ENCODE measurements around the gene RIMS3. TPM values are rescaled to one million over a fixed set of nuclear protein-coding genes. Genes with fewer than 3 reads are reported as not detected.
"Not testable (repeated sequence)": the region's sequence is repeated elsewhere in the genome, so short reads cannot be mapped to it uniquely, and the experiment has no call there.

The RIMS3 gene
- total and polyA plus RNA-seq, 8 donors: 1.3 to 5.0 (median 1.8) TPM

DNA sequence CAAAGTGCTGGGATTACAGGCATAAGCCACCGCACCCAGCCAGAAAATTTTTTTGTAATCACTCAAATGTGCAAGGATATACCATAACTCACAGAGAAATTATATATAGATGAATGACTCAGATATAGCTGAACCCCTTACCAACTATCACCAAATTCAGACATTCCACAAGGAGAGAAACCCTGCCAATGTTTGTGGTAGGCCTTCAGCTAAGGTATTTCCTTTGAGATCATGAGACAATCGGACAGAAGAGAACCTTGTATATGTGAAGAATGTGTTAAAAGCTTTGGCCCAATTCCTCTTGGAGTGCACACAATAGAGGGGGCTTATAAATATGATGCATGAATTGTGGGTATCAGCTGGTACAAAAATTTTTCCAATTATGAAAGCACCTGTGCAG, 83.4 kb downstream of the RIMS3 start:
- TF ChIP-seq, protein P1, sequence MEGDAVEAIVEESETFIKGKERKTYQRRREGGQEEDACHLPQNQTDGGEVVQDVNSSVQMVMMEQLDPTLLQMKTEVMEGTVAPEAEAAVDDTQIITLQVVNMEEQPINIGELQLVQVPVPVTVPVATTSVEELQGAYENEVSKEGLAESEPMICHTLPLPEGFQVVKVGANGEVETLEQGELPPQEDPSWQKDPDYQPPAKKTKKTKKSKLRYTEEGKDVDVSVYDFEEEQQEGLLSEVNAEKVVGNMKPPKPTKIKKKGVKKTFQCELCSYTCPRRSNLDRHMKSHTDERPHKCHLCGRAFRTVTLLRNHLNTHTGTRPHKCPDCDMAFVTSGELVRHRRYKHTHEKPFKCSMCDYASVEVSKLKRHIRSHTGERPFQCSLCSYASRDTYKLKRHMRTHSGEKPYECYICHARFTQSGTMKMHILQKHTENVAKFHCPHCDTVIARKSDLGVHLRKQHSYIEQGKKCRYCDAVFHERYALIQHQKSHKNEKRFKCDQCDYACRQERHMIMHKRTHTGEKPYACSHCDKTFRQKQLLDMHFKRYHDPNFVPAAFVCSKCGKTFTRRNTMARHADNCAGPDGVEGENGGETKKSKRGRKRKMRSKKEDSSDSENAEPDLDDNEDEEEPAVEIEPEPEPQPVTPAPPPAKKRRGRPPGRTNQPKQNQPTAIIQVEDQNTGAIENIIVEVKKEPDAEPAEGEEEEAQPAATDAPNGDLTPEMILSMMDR (IDR thresholded peaks at IDR 0.05): no peak
- ATAC-seq (no peak), DNase-seq (no peak)
- no peaks in the 10 kb centered on the region for H3K36me3 ChIP-seq
- H3K4me1 ChIP-seq: no peaks in the 10 kb centered on the region
- H3K27ac ChIP-seq: no peak overlapping the region
- intact Hi-C loops (cut with DNase I): no loop called here
- no peak overlapping the region for H3K4me3 ChIP-seq
- H3K9me3 ChIP-seq: no peaks in the 10 kb centered on the region
- no peaks in the 10 kb centered on the region for H3K27me3 ChIP-seq

DNA sequence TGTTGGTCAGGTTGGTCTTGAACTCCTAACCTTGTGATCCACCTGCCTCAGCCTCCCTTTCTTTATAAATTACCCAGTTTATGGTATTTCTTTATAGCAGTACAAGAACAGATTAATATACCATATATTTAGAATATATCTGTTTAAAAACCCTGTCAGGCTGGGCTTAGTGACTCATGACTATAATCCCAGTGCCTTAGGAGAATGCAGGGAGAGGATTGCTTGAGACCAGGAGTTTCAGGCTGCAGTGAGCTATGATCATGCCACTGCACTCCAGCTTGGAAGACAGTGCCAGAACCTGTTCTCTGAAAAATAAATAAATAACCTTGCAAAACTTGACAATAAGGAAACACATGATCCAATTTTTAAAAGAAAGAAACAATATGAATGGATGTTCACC, 90.1 kb downstream of the RIMS3 start:
- no peak for ATAC-seq
- Histone ChIP-seq H3K9me3 (no peaks in the 10 kb centered on the region), H3K4me1 (no peaks in the 10 kb centered on the region), H3K27ac (no peak overlapping the region), H3K27me3 (no peaks in the 10 kb centered on the region), H3K4me3 (no peak overlapping the region), H3K36me3 (no peaks in the 10 kb centered on the region)
- intact Hi-C loops (cut with DNase I): no loop called here
- TF ChIP-seq, protein P1 (IDR thresholded peaks at IDR 0.05): no peak
- no peak for DNase-seq

DNA sequence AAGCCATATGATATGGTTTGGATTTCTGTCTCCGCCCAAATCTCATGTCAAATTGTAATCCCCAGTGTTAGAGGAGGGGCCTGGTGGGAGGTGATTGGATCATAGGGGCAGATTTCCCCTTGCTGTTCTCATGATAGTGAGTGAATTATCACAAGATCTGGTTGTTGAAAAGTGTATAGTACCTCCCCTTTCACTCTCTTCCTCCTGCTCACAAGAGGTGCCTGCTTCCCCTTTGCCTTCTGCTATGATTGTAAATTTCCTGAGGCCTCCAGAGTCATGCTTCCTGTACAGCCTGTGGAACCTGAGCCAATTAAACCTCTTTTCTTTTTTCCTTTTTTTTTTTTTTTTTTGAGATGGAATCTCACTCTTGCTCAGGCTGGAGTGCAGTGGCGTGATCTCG, 90.7 kb downstream of the RIMS3 start:
- H3K27ac ChIP-seq; H3K27me3 ChIP-seq; H3K4me3 ChIP-seq; H3K9me3 ChIP-seq; H3K4me1 ChIP-seq; H3K36me3 ChIP-seq; intact Hi-C loops (cut with DNase I): not testable (repeated sequence)
- ATAC-seq: peak; percentile 27
- peak in 1 of 4 donors; percentile 9 for DNase-seq

Other genes starting within 250 kb of the RIMS3 start
- gene ZFP69B, start 215.2 kb downstream of the RIMS3 start, total RNA-seq: 1 to 10 TPM; 2.3 to 2.5 TPM
- 1 to 10 TPM; 5.6 to 7.3 (median 6.5) TPM for gene ZFP69B, start 215.2 kb downstream of the RIMS3 start, polyA plus RNA-seq (ENCODE audit: insufficient read length in 6 of 6)
- gene ZFP69, start 188.4 kb downstream of the RIMS3 start, total RNA-seq: 1 to 10 TPM; 2.9 to 3.8 TPM
- 10 to 100 TPM in 2 of 6 donors, 1 to 10 TPM in 4; 8.1 to 11.2 (median 8.6) TPM for gene ZFP69, start 188.4 kb downstream of the RIMS3 start, polyA plus RNA-seq (ENCODE audit: insufficient read length in 6 of 6)
- gene EXO5, start 156.9 kb downstream of the RIMS3 start, total RNA-seq: 1 to 10 TPM; 8.2 to 8.5 TPM
- 10 to 100 TPM; 10.9 to 15.3 (median 14.1) TPM for gene EXO5, start 156.9 kb downstream of the RIMS3 start, polyA plus RNA-seq (ENCODE audit: insufficient read length in 6 of 6)
- 1 to 10 TPM; 3.7 to 3.8 TPM for gene ZNF684, start 134.0 kb downstream of the RIMS3 start, total RNA-seq
- gene ZNF684, start 134.0 kb downstream of the RIMS3 start, polyA plus RNA-seq (ENCODE audit: insufficient read length in 6 of 6): 10 to 100 TPM in 1 of 6 donors, 1 to 10 TPM in 5; 7.2 to 10.0 (median 8.8) TPM
- gene NFYC, start 26.0 kb upstream of the RIMS3 start, total RNA-seq: 10 to 100 TPM; 54.6 to 56.0 TPM
- gene NFYC, start 26.0 kb upstream of the RIMS3 start, polyA plus RNA-seq (ENCODE audit: insufficient read length in 6 of 6): 10 to 100 TPM; 80.9 to 98.1 (median 89.7) TPM
- 1 to 10 TPM in 1 of 2 donors, under 1 TPM in 1; 0.92 to 1.2 TPM for gene KCNQ4, start 118.1 kb upstream of the RIMS3 start, total RNA-seq
- gene KCNQ4, start 118.1 kb upstream of the RIMS3 start, polyA plus RNA-seq (ENCODE audit: insufficient read length in 6 of 6): 1 to 10 TPM; 1.0 to 1.7 (median 1.5) TPM
- 1 to 10 TPM; 6.8 to 6.9 TPM for gene CITED4, start 196.7 kb upstream of the RIMS3 start, total RNA-seq
- 1 to 10 TPM; 2.4 to 4.1 (median 3.4) TPM for gene CITED4, start 196.7 kb upstream of the RIMS3 start, polyA plus RNA-seq (ENCODE audit: insufficient read length in 6 of 6)